Rectal smooth muscle tissue (tissue), 1 donor: ENCODE data around the gene HSPB8.

Experiments used
- H3K27ac ChIP-seq: one replicate; pipeline ENCODE4 v1.7.0; 2013; ENCODE audit warnings: low read depth, low read length, inconsistent platforms
- H3K27me3 ChIP-seq: one replicate; pipeline ENCODE4 v1.7.0; 2013; ENCODE audit warnings: low read length; ENCODE audit not compliant: control insufficient read depth, insufficient read depth
- H3K36me3 ChIP-seq: one replicate; pipeline ENCODE4 v1.7.0; 2013; ENCODE audit warnings: low read length; ENCODE audit not compliant: control insufficient read depth, insufficient read depth
- H3K4me1 ChIP-seq: one replicate; pipeline ENCODE4 v1.7.0; 2013; ENCODE audit warnings: low read length; ENCODE audit not compliant: control insufficient read depth, insufficient read depth
- H3K4me3 ChIP-seq: one replicate; pipeline ENCODE4 v1.7.0; 2013; ENCODE audit warnings: low read length
- H3K9ac ChIP-seq: one replicate; pipeline ENCODE4 v1.7.0; 2013; ENCODE audit warnings: low read length

The HSPB8 gene

GRCh38 chr12:119176267-119177055 is 2.3 kb upstream of the HSPB8 start:
- Histone ChIP-seq H3K9ac (peak overlapping the region; percentile 57), H3K4me3 (peak overlapping the region; percentile 57), H3K27me3 (no peaks in the 10 kb centered on the region), H3K36me3 (no peaks in the 10 kb centered on the region), H3K27ac (peak overlapping the region; percentile 90), H3K4me1 (peaks cover 6% of the 10 kb centered on the region)

DNA sequence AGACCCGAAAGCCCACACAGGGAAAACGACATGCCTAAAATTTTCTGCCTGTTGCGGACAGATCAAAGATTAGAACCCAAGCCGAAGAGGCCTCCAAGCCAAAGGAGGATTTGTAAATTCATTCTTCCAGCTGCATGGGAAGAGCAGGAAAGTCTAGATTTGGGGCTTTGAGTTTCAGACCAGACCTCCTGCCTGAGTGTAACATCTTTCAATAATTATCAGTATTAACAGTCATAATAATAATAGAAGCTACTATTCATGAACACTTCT is 1.7 kb upstream of the HSPB8 start:
- Histone ChIP-seq H3K27ac (peak overlapping the region; percentile 90), H3K36me3 (no peaks in the 10 kb centered on the region), H3K9ac (no peak overlapping the region), H3K4me3 (no peak overlapping the region), H3K4me1 (peaks cover 6% of the 10 kb centered on the region), H3K27me3 (no peaks in the 10 kb centered on the region)

GRCh38 chr12:119177724-119178380 is 879 bp upstream of the HSPB8 start:
- no peak overlapping the region for H3K4me3 ChIP-seq
- H3K36me3 ChIP-seq, result no peaks in the 10 kb centered on the region
- H3K4me1 ChIP-seq, result peaks cover 8% of the 10 kb centered on the region
- H3K27me3 ChIP-seq, result no peaks in the 10 kb centered on the region
- H3K9ac ChIP-seq, result no peak overlapping the region
- H3K27ac ChIP-seq, result peak overlapping the region; percentile 99

- Histone ChIP-seq H3K4me1 (peaks cover 10% of the 10 kb centered on the region), H3K9ac (peak overlapping the region; percentile 92), H3K27ac (peak overlapping the region; percentile 99), H3K4me3 (peak overlapping the region; percentile 83), H3K36me3 (no peaks in the 10 kb centered on the region), H3K27me3 (no peaks in the 10 kb centered on the region)
Measured at GRCh38 chr12:119179335-119180021, 747 bp downstream of the HSPB8 start.

DNA sequence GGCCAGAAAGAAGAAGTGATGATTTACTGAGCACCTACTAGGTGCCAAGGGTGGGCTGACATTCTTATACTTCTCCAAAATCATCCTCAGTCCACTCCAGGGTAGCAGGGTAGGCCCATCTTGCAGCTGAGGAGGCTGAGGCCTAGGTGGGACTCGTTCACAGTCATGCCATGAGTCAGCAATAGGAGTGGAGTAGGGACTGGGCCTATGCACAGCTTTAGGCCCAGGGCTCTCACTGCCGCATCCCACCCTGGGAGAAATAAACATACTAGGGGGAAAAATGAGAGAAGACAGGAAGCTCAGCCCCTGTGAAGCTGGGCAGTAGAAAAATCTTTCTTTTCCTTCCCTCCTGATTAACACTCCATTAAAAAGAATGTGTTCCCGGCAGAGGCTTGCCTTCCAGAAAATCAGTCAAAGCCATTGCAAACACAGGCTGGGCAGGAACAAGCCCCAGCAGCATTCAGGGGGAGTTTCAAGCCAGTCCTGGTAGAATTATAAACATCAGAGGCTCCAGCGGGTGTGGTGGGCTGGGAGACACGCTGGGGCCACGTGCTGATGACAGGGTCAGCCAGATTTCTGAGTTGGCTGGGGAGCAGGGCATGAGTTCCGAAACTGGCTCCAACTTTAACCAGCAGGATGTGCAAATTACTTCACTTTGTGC is 1.8 kb downstream of the HSPB8 start:
- peak overlapping the region; percentile 99 for H3K27ac ChIP-seq
- no peaks in the 10 kb centered on the region for H3K36me3 ChIP-seq
- H3K9ac ChIP-seq, result peak overlapping the region; percentile 42
- peaks cover 10% of the 10 kb centered on the region for H3K4me1 ChIP-seq
- no peaks in the 10 kb centered on the region for H3K27me3 ChIP-seq
- H3K4me3 ChIP-seq, result peak overlapping the region; percentile 83

DNA sequence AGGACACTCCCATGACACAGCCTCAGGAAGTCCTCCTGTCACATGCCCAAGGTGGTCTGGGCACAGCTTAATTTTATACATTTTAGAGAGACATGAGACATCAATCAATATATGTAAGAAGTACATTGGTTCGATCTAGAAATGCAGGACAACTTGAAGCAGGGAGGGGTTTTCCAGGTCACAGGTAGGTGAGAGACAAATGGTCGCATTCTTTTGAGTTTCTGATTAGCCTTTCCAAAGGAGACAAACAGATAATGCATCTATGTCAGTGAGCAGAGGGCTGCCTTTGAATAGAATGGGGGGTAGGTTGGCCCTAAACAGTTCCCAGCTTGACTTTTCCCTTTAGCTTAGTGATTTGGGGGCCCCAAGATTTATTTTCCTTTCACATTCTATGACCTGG is 2.5 kb downstream of the HSPB8 start:
- Histone ChIP-seq H3K4me3 (peak overlapping the region; percentile 83), H3K27ac (peak overlapping the region; percentile 99), H3K9ac (peak overlapping the region; percentile 4), H3K27me3 (no peaks in the 10 kb centered on the region), H3K4me1 (peaks cover 13% of the 10 kb centered on the region), H3K36me3 (no peaks in the 10 kb centered on the region)

DNA sequence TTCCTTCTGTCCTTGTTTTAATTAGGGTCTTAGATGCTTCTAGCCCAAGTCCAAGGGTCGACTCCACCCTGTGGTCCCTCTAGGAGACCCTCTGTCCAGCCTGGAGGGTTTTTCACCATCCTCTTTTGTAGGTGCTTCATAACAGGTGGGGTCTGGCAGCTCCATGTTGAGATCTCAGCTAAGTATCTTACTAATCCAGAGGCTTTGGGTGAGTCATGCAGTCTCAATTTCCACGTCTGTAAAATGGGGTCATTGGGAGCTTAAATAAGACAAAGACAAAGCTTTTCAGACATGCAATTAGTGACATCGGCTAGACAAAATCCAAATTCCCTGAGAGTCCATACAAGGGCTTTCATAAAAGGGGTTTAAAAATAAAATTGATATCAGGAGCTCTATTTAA is 3.2 kb downstream of the HSPB8 start:
- Histone ChIP-seq H3K9ac (no peak overlapping the region), H3K27ac (peak overlapping the region; percentile 99), H3K4me3 (peak overlapping the region; percentile 83), H3K4me1 (peaks cover 15% of the 10 kb centered on the region), H3K27me3 (no peaks in the 10 kb centered on the region), H3K36me3 (peaks cover 4% of the 10 kb centered on the region)

DNA sequence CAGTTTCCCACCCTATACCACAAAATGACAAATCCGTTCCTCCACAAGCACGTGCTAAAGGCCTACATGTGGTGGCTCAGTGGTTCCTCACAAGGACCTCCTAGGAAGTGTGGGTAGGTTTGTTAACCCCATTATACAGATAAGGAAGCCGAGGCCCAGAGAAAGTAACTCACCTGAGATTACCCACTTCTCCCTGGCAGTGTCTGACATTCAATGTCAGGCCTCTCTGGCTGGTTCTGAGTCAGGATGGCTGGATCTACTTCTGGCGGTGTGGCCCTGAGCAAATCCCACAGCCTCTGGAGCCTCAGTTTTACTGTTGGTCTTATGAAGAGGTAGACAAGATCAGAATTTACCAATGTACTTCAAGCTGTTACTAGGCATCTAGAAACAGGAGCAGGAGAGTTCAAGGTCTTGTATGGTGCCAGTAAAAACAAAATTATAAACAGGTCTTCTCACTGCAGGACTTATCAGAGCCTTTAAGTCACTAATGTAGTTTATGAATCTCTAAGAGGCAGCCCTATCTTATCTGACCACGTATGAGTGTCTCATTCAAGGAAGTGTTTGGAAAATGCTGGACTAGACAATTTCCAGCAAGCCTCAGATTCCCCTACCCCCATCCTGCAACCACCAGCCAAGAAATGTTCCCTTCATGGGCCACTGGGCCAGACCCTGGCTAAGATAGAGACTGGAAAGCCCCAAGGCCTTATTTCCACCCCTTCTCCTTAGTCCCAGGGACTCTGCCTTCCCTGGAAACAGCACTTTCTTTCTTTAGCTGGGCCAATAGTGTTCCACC is 4.2 kb downstream of the HSPB8 start:
- H3K9ac ChIP-seq, result no peak overlapping the region
- peak overlapping the region; percentile 90 for H3K27ac ChIP-seq
- peaks cover 20% of the 10 kb centered on the region for H3K4me1 ChIP-seq
- H3K36me3 ChIP-seq, result peaks cover 9% of the 10 kb centered on the region
- no peaks in the 10 kb centered on the region for H3K27me3 ChIP-seq
- peak overlapping the region; percentile 55 for H3K4me3 ChIP-seq

DNA sequence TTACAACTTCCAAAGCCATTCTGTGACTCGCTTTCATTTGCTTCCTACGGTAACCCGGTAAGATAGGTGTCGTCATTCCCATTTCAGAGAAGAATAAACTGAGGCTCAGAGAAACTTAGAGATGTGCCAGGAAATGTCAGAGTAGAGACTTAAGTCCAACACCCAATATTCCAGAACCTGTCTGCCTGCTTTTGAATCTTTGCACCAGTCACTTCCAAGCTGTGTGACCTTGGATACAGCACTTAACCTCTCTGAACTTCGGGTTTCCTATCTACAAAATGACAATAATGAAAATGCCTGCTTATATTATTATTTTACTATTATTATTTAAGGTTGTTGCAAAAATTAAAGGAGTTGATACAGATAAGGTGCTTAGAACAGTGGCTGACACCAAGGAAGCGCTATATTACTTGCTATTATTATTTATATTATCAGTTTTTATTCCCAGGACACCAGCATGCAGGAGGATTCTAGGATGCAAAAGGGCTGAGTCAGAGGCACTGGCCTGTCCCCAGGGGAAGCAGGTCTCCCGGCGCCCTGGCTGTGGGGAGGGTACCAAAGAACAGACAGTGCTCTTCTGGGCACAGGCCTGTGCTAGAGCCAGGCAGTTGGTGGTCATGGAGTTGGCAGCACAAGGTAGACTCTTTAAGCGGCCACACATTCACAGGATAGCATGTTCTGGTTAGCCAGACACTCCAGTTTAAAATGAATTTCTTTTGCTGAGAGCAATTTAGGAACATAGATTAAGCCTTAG is 5.4 kb downstream of the HSPB8 start:
- Histone ChIP-seq H3K4me1 (peaks cover 29% of the 10 kb centered on the region), H3K4me3 (peak overlapping the region; percentile 55), H3K36me3 (peaks cover 12% of the 10 kb centered on the region), H3K27ac (peak overlapping the region; percentile 90), H3K27me3 (no peaks in the 10 kb centered on the region), H3K9ac (peak overlapping the region; percentile 33)

GRCh38 chr12:119195256-119195655 is 16.5 kb downstream of the HSPB8 start:
- no peak overlapping the region for H3K4me3 ChIP-seq
- no peak overlapping the region for H3K27ac ChIP-seq
- peaks cover 6% of the 10 kb centered on the region for H3K36me3 ChIP-seq
- no peaks in the 10 kb centered on the region for H3K27me3 ChIP-seq
- H3K4me1 ChIP-seq, result peaks cover 19% of the 10 kb centered on the region
- H3K9ac ChIP-seq, result no peak overlapping the region

- Histone ChIP-seq H3K27ac (peak overlapping the region; percentile 83), H3K4me1 (peaks cover 23% of the 10 kb centered on the region)
Measured at GRCh38 chr12:119198440-119198839, 19.7 kb downstream of the HSPB8 start.

More at GRCh38 chr12:119198440-119198839, 19.7 kb downstream of the HSPB8 start:
- Histone ChIP-seq H3K9ac (no peak overlapping the region), H3K4me3 (no peak overlapping the region), H3K36me3 (peaks cover 3% of the 10 kb centered on the region), H3K27me3 (no peaks in the 10 kb centered on the region)
